GM03348 (cell line): ENCODE results near the gene P2RY2.

Experiments
- DNase-seq: peaks from one replicate; pipeline ENCODE4 v3.0.0; 2012; ENCODE audit warnings: low spot score

Gene P2RY2

GRCh38 chr11:73205661-73206343, 12.3 kb upstream of the P2RY2 start:
- DNase-seq: no peak

GRCh38 chr11:73206801-73207200, 11.3 kb upstream of the P2RY2 start:
- no peak for DNase-seq

- no peak for DNase-seq
Observed at GRCh38 chr11:73209892-73210291, 8.2 kb upstream of the P2RY2 start.

GRCh38 chr11:73210916-73211667, 7.0 kb upstream of the P2RY2 start:
- DNase-seq: no peak

GRCh38 chr11:73213196-73214143, 4.6 kb upstream of the P2RY2 start:
- no peak for DNase-seq

GRCh38 chr11:73215191-73216134, 2.6 kb upstream of the P2RY2 start:
- no peak for DNase-seq

- no peak for DNase-seq
Observed at GRCh38 chr11:73216465-73216864, 1.6 kb upstream of the P2RY2 start.

GRCh38 chr11:73217131-73217809, 811 bp upstream of the P2RY2 start:
- DNase-seq: no peak

- DNase-seq: no peak
Observed at GRCh38 chr11:73217810-73218105, 323 bp upstream of the P2RY2 start.

GRCh38 chr11:73218830-73219215, 742 bp downstream of the P2RY2 start:
- DNase-seq: no peak

- DNase-seq: no peak
Observed at GRCh38 chr11:73219396-73220285, 1.6 kb downstream of the P2RY2 start.

GRCh38 chr11:73221451-73221850, 3.4 kb downstream of the P2RY2 start:
- DNase-seq: no peak

- no peak for DNase-seq
Observed at GRCh38 chr11:73221996-73222395, 3.9 kb downstream of the P2RY2 start.

GRCh38 chr11:73223998-73224730, 6.1 kb downstream of the P2RY2 start:
- no peak for DNase-seq

- no peak for DNase-seq
Observed at GRCh38 chr11:73225001-73225686, 7.1 kb downstream of the P2RY2 start.

GRCh38 chr11:73225851-73226250, 7.8 kb downstream of the P2RY2 start:
- DNase-seq: no peak

GRCh38 chr11:73226297-73227006, 8.4 kb downstream of the P2RY2 start:
- no peak for DNase-seq

GRCh38 chr11:73227571-73228211, 9.6 kb downstream of the P2RY2 start:
- DNase-seq: no peak
